ENCODE data around the gene PLEKHG7. TPM values are rescaled to one million over a fixed set of nuclear protein-coding genes. Genes with fewer than 3 reads are reported as not detected.

PLEKHG7 gene
- total RNA-seq, 1 experiment from 2014 or later: not detected

DNA sequence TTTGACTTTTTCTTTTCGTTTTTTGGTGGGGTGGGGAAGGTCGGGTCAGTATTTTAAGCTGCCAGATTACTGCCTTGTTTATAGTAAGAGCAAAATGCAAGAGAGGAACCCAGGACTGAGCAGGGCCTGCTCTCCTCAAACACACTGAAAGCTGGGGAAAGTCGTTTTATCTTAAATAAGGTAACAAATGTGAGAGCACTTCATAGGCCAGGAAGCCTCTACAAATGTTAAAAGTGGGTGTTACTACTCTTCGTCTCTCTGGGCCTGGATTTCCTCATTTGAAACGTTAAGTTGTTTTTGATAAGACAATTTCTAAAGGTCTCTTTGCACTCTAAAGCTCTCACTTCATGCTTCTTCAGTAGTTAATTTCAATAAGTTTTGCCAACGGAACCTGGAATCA lies 33.8 kb downstream of the PLEKHG7 start:
- DNase-seq (ENCODE audit: low read depth, low spot score): no peak
- intact Hi-C loops (cut with micrococcal nuclease): no loop called here
- CTCF ChIA-PET: no interaction called here
- POLR2A ChIA-PET: no interaction called here
- no peak for ATAC-seq
- Histone ChIP-seq H3K27me3 (ENCODE audit: insufficient read depth, low read length) (no peaks in the 10 kb centered on the region), H3K9me3 (ENCODE audit: control insufficient read depth in 1 of 2, insufficient read depth in 1 of 2, low read depth in 1 of 2, low read length in 2 of 2) (no peaks in the 10 kb centered on the region), H3K4me2 (ENCODE audit: low read length) (no peak overlapping the region), H3K27ac (ENCODE audit: low read depth, low read length) (no peak overlapping the region), H3K79me2 (ENCODE audit: insufficient read depth, low read length) (no peaks in the 10 kb centered on the region), H2AFZ (ENCODE audit: low read depth, low read length, poor library complexity, severe bottlenecking) (no peak overlapping the region), H3K9me2 (ENCODE audit: insufficient read depth) (no peaks in the 10 kb centered on the region), H3K9ac (ENCODE audit: low read length) (no peak overlapping the region), H3K4me1 (ENCODE audit: control insufficient read depth in 1 of 2, insufficient read depth in 2 of 2, low read length in 2 of 2) (no peaks in the 10 kb centered on the region; a peak in 1 of 4 replicates), H4K20me1 (ENCODE audit: insufficient read depth) (no peaks in the 10 kb centered on the region), H3K36me3 (ENCODE audit: control insufficient read depth in 1 of 2, insufficient read depth in 2 of 2, low read length in 2 of 2) (no peaks in the 10 kb centered on the region), H3K4me3 (replicated peaks in 1 of 2; ENCODE audit: low read depth in 1 of 2, low read length in 2 of 2) (no peak overlapping the region)
- TF ChIP-seq SRF (IDR thresholded peaks at IDR 0.05; ENCODE audit: low read depth): no peak
- TF ChIP-seq FOSL1 (IDR thresholded peaks at IDR 0.05; ENCODE audit: low read depth): no peak
- no peak for TF ChIP-seq ZFX (IDR thresholded peaks at IDR 0.05)
- TF ChIP-seq ELF1 (IDR thresholded peaks at IDR 0.05; ENCODE audit: borderline replicate concordance, low read depth): no peak
- TF ChIP-seq, protein P1, sequence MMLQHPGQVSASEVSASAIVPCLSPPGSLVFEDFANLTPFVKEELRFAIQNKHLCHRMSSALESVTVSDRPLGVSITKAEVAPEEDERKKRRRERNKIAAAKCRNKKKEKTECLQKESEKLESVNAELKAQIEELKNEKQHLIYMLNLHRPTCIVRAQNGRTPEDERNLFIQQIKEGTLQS (IDR thresholded peaks at IDR 0.05): no peak
- TF ChIP-seq, protein P2, sequence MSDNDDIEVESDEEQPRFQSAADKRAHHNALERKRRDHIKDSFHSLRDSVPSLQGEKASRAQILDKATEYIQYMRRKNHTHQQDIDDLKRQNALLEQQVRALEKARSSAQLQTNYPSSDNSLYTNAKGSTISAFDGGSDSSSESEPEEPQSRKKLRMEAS (IDR thresholded peaks at IDR 0.05): no peak
- TF ChIP-seq JUND (IDR thresholded peaks at IDR 0.05): no peak
- TF ChIP-seq EGR1 (IDR thresholded peaks at IDR 0.05; ENCODE audit: low read depth): no peak
- TF ChIP-seq EZH2 (IDR thresholded peaks at IDR 0.05): no peak
- no peak for TF ChIP-seq TCF7L2 (IDR thresholded peaks at IDR 0.05; ENCODE audit: borderline replicate concordance, extremely low read depth, insufficient read depth, insufficient read length)
- no peak for TF ChIP-seq SP1 (IDR thresholded peaks at IDR 0.05; ENCODE audit: low read depth)
- TF ChIP-seq RAD21 (IDR thresholded peaks at IDR 0.05; ENCODE audit: low read depth): no peak
- TF ChIP-seq ZNF274 (IDR thresholded peaks at IDR 0.05; ENCODE audit: low read depth, low read length): no peak
- TF ChIP-seq EZH2phosphoT487 (IDR thresholded peaks at IDR 0.05; ENCODE audit: borderline replicate concordance): no peak
- TF ChIP-seq, protein P3, sequence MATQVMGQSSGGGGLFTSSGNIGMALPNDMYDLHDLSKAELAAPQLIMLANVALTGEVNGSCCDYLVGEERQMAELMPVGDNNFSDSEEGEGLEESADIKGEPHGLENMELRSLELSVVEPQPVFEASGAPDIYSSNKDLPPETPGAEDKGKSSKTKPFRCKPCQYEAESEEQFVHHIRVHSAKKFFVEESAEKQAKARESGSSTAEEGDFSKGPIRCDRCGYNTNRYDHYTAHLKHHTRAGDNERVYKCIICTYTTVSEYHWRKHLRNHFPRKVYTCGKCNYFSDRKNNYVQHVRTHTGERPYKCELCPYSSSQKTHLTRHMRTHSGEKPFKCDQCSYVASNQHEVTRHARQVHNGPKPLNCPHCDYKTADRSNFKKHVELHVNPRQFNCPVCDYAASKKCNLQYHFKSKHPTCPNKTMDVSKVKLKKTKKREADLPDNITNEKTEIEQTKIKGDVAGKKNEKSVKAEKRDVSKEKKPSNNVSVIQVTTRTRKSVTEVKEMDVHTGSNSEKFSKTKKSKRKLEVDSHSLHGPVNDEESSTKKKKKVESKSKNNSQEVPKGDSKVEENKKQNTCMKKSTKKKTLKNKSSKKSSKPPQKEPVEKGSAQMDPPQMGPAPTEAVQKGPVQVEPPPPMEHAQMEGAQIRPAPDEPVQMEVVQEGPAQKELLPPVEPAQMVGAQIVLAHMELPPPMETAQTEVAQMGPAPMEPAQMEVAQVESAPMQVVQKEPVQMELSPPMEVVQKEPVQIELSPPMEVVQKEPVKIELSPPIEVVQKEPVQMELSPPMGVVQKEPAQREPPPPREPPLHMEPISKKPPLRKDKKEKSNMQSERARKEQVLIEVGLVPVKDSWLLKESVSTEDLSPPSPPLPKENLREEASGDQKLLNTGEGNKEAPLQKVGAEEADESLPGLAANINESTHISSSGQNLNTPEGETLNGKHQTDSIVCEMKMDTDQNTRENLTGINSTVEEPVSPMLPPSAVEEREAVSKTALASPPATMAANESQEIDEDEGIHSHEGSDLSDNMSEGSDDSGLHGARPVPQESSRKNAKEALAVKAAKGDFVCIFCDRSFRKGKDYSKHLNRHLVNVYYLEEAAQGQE (IDR thresholded peaks at IDR 0.05; ENCODE audit: low read depth): no peak
- RAD21 ChIA-PET (ENCODE audit: low non-redundant PET in 1 of 2, low total read pairs in 2 of 2, uncharacterized antibody in 2 of 2, unreplicated experiment in 2 of 2): no interaction called here
- BruUV-seq (replicated peaks): no TSS peak

Data from HCT116 (cell line).